ENCODE measurements around the gene CLPX. TPM values are rescaled to one million over a fixed set of nuclear protein-coding genes. Genes with fewer than 3 reads are reported as not detected.
"Not testable (repeated sequence)": the region's sequence is repeated elsewhere in the genome, so short reads cannot be mapped to it uniquely, and the experiment has no call there.

Gene CLPX
- total RNA-seq: 52.1 and 56.2 TPM in 2 replicates
- long read RNA-seq, full-length matches to known transcripts: 55 of 127 reads
- long read RNA-seq, partial matches to known transcripts: 56 of 127 reads
- long read RNA-seq, other reads (novel, unspliced or antisense): 16 of 127 reads

DNA sequence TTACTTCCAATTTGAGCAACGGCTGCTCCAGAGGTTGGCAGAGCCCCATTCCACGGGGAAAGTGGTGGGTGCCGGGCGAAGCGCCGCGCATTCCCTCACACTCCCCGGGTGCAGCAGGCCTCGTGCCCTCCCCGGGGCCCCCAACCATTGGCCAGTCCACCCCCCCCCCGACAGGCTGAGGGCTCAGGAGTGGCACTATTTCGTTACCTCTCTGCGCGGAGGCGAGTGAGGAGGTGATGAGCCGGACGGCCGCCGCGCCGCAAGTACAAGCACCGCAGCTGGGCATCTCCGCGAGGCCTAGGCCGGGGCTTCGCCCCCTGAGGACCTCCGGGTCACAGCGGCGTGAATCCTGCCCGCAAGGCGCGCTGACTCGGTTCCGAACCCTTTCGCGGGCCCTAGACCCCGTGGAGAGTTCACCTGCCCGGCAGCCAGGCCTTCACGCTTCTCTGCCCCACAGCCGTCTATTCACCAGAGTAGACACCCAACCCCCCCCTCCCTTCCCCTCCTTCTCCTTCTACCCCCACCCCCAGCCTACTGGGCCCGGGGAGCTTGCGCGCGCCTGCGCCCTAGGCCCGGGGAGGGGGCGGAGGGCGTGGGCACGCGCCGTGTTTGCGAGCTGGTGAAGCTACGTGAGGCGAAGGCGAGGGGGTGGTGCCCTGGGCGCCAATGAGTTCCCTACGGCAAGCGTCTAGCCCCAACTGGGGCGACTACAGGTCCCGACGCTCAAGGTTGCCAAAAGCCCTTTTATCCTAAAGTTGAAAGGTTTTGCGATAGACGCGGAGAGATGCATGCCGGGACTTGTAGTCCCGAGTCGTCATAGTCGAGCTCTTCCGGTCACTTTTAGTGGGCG is at the start of gene CLPX:
Gene CLPX (minus strand): TSS at position 475 of the 850 bp plus-strand sequence. CDS start 189 bp downstream, at position 286.
- DNase-seq (ENCODE audit: low spot score, unreplicated experiment): peak; percentile 82
- TF ChIP-seq, protein P1, sequence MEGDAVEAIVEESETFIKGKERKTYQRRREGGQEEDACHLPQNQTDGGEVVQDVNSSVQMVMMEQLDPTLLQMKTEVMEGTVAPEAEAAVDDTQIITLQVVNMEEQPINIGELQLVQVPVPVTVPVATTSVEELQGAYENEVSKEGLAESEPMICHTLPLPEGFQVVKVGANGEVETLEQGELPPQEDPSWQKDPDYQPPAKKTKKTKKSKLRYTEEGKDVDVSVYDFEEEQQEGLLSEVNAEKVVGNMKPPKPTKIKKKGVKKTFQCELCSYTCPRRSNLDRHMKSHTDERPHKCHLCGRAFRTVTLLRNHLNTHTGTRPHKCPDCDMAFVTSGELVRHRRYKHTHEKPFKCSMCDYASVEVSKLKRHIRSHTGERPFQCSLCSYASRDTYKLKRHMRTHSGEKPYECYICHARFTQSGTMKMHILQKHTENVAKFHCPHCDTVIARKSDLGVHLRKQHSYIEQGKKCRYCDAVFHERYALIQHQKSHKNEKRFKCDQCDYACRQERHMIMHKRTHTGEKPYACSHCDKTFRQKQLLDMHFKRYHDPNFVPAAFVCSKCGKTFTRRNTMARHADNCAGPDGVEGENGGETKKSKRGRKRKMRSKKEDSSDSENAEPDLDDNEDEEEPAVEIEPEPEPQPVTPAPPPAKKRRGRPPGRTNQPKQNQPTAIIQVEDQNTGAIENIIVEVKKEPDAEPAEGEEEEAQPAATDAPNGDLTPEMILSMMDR (IDR thresholded peaks at IDR 0.05; ENCODE audit: unreplicated experiment): no peak
- Mint-ChIP-seq H3K4me3 (ENCODE audit: low read depth) (peak within 1 kb of the TSS; percentile 95), H3K27me3 (no peaks in the 10 kb centered on the region), H3K27ac (peak within 1 kb of the TSS; percentile 99), H3K36me3 (ENCODE audit: insufficient read depth) (peaks cover 2% of the 10 kb centered on the region), H3K9me3 (ENCODE audit: low read depth) (no peaks in the 10 kb centered on the region), H3K4me1 (ENCODE audit: low read depth) (peaks cover 17% of the 10 kb centered on the region)

DNA sequence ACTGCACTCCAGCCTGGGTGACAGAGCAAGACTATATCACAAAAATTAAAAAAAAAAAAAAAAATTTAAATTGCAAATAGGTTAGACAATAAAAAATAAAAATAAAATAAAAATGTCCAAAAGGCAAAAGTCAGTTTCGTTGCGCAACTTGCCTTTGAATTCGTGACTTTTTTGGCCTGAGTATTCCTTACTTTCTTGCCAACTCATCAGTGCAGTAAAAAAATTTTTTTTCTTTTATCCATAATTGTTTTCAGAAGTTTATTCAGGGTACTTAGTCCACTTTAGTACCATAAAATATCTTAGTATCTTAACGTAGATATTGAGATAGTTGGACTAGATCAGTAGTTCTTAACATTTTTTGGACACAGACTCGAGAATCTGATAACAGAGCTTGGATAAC is 48.6 kb upstream of the CLPX start:
- Mint-ChIP-seq H3K27me3 (no peaks in the 10 kb centered on the region), H3K36me3 (ENCODE audit: insufficient read depth) (no peaks in the 10 kb centered on the region), H3K4me3 (ENCODE audit: low read depth) (no peak overlapping the region), H3K27ac (no peak overlapping the region), H3K9me3 (ENCODE audit: low read depth) (no peaks in the 10 kb centered on the region), H3K4me1 (ENCODE audit: low read depth) (no peaks in the 10 kb centered on the region)
- no peak for DNase-seq (ENCODE audit: low spot score, unreplicated experiment)
- TF ChIP-seq, protein P1 (IDR thresholded peaks at IDR 0.05; ENCODE audit: unreplicated experiment): no peak

DNA sequence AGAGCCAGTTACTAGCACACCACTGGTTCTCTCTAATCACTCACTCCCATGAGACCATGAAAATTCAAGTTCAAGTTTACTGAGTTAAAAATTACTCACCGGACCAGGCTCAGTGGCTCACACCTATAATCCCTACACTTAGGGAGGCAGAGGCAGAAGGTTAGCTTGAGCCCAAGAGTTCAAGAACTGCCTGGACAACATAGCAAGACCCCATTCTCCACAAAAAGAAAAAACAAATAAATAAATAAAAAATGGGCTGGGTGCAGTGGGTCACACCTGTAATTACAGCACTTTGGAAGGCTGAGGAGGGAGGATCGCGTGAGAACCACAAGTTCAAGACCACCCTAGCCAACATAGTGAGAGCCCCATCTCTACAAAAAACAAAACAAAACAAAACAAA is 47.4 kb upstream of the CLPX start:
- Mint-ChIP-seq H3K4me1 (ENCODE audit: low read depth) (peaks cover 1% of the 10 kb centered on the region), H3K36me3 (ENCODE audit: insufficient read depth) (no peaks in the 10 kb centered on the region), H3K9me3 (ENCODE audit: low read depth) (no peaks in the 10 kb centered on the region), H3K4me3 (ENCODE audit: low read depth) (no peak overlapping the region), H3K27ac (no peak overlapping the region), H3K27me3 (no peaks in the 10 kb centered on the region)
- TF ChIP-seq, protein P1 (IDR thresholded peaks at IDR 0.05; ENCODE audit: unreplicated experiment): no peak
- DNase-seq (ENCODE audit: low spot score, unreplicated experiment): no peak

DNA sequence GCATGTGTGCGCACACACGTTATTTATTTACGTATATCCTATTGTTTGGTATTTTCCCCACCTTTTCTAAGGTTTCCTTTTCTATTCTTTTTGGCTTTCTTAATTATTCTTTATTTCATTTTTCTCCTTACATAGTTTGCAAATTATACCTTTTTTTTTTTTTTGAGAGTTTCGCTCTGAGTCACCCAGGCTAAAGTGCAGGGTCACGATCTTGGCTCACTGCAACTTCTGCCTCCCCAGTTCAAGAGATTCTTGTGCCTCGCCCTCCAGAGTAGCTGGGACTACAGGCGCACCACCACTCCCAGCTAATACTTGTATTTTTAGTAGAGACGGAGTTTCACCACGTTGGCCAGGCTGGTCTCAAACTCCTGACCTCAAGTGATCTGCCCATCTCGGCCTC is 46.2 kb upstream of the CLPX start:
- no peak for DNase-seq (ENCODE audit: low spot score, unreplicated experiment)
- no peaks in the 10 kb centered on the region for H3K27me3 Mint-ChIP-seq
- peaks cover 6% of the 10 kb centered on the region for H3K4me1 Mint-ChIP-seq (ENCODE audit: low read depth)
- H3K9me3 Mint-ChIP-seq (ENCODE audit: low read depth): no peaks in the 10 kb centered on the region
- TF ChIP-seq, protein P1 (IDR thresholded peaks at IDR 0.05; ENCODE audit: unreplicated experiment): no peak
- H3K36me3 Mint-ChIP-seq (ENCODE audit: insufficient read depth): no peaks in the 10 kb centered on the region
- H3K4me3 Mint-ChIP-seq (ENCODE audit: low read depth): no peak overlapping the region
- H3K27ac Mint-ChIP-seq: peak overlapping the region; percentile 56

DNA sequence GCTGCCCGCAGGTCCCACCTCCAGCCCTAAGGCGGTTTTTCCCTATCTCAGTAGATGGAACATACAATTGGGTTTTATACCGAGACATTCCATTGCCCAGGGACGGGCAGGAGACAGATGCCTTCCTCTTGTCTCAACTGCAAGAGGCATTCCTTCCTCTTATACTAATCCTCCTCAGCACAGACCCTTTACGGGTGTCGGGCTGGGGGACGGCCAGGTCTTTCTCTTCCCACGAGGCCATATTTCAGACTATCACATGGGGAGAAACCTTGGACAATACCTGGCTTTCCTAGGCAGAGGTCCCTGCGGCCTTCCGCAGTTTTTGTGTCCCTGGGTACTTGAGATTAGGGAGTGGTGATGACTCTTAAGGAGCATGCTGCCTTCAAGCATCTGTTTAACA is 41.8 kb upstream of the CLPX start:
- not testable (repeated sequence) for DNase-seq (ENCODE audit: low spot score, unreplicated experiment); H3K36me3 Mint-ChIP-seq (ENCODE audit: insufficient read depth); H3K4me3 Mint-ChIP-seq (ENCODE audit: low read depth); H3K9me3 Mint-ChIP-seq (ENCODE audit: low read depth); H3K4me1 Mint-ChIP-seq (ENCODE audit: low read depth); H3K27me3 Mint-ChIP-seq
- peak overlapping the region; percentile 95 for H3K27ac Mint-ChIP-seq

Measured in progenitor cell of endocrine pancreas (in vitro differentiated cells).